Stimulated activated CD8-positive, alpha-beta memory T cell treated with anti-CD3 and anti-CD28 coated beads, Interleukin-4, amount 100 ng/mL, for 24 hours (primary cell): ENCODE measurements around the gene CLASRP.

ENCODE experiments used
- DNase-seq: peaks from one replicate; pipeline ENCODE4 v3.0.0-alpha.2; 2020; ENCODE audit warnings: low read depth

CLASRP gene

DNA sequence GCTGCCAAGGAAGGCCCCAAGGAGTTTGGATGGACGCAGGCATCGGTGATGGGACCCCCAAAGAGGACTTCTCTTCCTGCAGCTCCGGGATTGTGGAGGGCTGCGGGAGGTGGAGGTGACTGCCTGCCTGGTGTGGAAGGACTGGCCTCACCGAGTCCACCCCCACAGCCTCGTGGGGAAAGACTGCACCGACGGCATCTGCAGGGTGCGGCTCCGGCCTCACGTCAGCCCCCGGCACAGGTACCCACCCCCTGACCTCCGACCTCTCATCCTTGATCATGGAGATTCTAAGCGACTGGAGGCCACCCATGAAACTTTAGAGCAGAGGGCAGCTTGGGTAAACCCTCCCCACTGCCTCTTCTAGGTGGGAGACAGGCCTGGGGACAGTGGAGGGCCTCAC is 16.9 kb upstream of the CLASRP start:
- DNase-seq: no peak

GRCh38 chr19:45023048-45023447 is 15.8 kb upstream of the CLASRP start:
- no peak for DNase-seq

- DNase-seq: no peak
Measured at GRCh38 chr19:45025264-45025663, 13.6 kb upstream of the CLASRP start.

DNA sequence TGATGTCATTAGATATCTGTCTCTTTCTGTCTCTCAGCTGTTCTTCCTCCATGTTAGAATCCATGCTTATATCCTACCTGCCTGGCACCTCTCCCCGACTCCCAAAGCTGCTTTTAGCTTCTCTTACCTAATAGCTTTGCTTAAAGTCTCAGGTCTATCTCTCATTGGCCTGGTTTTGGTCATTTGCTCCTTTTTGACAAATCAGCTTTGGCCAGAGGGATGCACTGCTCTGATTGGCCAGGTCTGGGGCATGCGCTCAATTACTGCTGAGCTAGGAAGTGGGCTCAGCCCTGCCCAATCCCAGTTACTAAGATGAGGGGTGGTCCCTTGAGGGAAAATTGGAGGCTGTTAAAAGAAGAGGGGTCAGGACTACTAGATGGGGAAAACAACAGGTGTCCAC is 11.5 kb upstream of the CLASRP start:
- no peak for DNase-seq

- no peak for DNase-seq
Measured at GRCh38 chr19:45030825-45031224, 8.0 kb upstream of the CLASRP start.

- DNase-seq: no peak
Measured at GRCh38 chr19:45032421-45032820, 6.4 kb upstream of the CLASRP start.

GRCh38 chr19:45035755-45036154 is 3.1 kb upstream of the CLASRP start:
- no peak for DNase-seq

GRCh38 chr19:45037393-45038169 is 1.3 kb upstream of the CLASRP start:
- DNase-seq: no peak

- no peak for DNase-seq
Measured at GRCh38 chr19:45040059-45040771, 1.4 kb downstream of the CLASRP start.

- no peak for DNase-seq
Measured at GRCh38 chr19:45041125-45041524, 2.3 kb downstream of the CLASRP start.

- DNase-seq: no peak
Measured at GRCh38 chr19:45045671-45046353, 7.0 kb downstream of the CLASRP start.

- no peak for DNase-seq
Measured at GRCh38 chr19:45046355-45046754, 7.5 kb downstream of the CLASRP start.

DNA sequence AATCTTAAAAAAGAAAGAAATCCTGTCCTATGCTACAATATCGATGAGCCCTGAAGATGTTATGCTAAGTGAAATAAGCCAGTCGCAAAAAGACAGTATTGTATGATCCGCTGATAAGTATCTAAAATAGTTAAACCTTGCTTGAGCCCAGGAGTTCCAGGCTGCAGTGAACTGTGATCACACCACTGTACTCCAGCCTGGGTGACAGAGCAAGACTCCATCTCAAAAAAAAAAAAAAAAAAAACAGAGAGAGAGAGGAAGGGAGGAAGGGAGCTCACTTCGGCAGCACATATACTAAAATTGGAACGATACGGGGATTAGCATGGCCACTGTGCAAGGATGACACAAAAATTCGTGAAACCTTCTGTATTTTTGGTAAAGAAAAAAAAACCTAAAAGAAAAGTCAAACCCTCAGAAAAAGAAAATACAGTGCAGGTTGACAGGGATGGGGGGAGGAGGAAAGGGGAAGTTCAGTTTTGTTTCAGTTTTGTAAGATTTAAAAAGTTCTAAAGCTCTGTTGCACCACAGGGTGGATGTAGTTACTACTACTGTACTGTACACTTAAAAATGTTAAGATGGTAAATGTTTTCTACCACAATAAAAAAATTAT is 8.4 kb downstream of the CLASRP start:
- no peak for DNase-seq

- DNase-seq: no peak
Measured at GRCh38 chr19:45049073-45049736, 10.4 kb downstream of the CLASRP start.

DNA sequence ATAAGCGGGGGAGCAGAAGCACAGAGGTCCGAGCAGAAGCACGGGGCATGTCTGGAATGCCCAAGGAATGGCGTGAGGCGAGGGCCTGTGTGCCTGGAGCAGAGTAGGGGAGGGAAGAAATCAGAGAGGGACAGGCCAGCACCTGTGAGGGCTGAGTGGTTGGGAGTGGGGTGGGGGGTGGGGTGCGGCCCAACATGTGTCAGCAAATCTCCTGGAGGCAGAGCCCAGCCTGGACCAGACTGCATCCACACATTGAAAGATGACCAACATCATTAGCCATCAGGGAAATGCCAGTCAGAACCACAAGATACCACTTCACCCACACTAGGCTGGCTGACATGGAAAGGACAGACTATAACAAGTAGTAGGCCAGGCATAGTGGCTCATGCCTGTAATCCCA is 11.2 kb downstream of the CLASRP start:
- DNase-seq: no peak

- no peak for DNase-seq
Measured at GRCh38 chr19:45051929-45052579, 13.2 kb downstream of the CLASRP start.

- DNase-seq: no peak
Measured at GRCh38 chr19:45056831-45057230, 18.0 kb downstream of the CLASRP start.

DNA sequence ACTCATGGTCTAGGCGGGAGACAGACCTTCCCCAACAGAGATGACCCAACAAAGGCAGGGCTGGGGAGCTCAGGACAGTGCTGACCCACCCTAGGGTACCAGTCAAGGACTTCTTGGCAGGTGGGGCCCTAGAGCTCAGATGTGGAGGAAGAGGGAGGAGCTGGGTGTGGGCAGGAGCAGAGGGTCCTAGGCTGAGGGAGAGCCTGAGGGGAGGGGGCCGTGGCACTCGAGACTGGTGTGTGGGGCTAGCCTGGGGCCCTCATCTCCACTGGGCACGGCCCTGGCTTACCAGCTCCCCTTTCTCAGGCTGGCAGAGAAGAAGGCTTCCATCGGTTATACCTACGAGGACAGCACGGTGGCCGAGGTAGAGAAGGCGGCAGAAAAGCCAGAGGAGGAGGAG is 18.6 kb downstream of the CLASRP start:
- no peak for DNase-seq

DNA sequence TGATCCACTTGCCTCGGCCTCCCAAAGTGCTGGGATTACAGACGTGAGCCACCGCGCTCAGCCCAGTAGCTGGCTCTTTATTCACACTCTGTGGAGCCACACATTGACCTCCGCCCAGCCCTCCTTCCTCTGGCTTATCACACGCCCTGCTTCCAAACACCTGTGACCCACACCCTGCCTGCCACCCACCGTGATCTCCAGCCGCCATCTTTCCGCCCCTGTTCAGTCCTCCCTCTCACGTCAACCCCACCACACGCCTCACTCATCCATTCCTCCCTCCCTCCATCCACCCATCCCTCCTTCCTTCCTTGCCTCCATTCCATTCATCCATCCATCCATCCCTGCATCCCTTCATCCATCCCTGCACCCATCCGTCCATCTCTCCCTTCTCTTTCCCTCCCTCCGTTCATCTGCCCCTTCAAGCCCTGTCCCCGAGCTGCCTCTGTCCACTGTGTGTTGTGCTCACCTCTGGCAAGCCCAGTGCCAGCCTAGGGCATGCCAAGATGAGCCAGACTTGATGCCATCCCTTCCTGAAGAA is 19.8 kb downstream of the CLASRP start:
- DNase-seq: no peak

DNA sequence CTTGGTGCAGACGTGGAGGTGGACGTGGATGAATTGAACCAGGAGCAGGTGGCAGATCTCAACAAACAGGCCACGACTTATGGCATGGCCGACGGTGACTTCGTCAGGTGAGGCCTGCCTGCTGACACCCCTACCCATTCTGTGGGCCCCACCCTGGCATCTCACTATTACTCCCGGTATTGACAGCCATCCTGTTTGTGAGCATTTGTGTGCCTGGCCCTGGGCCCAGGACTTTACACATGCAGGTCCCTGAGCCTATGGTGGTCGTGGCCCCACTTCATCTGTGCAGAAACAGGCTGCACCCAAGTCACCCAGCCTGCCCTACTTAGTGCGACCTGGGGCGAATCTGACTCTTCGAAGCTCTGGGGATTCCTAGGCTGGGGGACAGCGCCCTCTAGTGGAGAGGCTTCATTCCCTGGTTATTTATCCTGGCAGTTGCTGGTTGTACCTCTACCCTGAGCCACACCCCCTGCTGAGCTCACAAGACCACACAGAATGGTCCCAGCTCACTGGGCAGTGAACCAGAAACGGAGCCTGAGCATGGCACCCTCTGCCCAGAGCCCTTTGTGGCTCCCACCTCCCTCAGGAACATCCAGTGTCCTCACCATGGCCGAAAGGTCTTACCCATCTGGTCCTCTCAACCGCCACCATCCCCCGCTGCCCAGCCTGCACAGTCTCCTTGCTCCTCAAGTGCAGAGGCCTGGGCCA is 20.6 kb downstream of the CLASRP start:
- DNase-seq: peak; percentile 70

DNA sequence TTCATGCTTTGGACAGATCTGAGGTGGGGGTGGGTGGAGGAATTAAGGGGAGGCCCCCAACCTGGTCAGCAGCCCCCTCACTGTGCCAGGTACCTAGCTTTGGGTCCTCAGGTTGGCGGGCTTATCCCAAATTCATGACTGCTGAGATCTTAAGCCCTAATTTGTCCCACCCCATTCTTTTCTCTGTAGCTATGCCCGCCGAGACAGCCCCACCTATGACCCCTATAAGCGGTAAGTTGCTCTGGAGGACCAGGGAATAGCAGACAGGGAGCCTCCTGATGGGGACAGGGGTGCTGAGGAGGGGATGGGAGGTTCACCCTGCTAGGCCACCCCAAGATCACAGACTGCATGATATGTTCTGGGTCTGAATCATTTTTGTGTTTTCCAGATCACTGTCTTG is 23.1 kb downstream of the CLASRP start:
- no peak for DNase-seq
